ENCODE results near the gene KLC3.

- no peak for TF ChIP-seq CTCF (IDR thresholded peaks at IDR 0.05)
- no peak for TF ChIP-seq POLR2A (IDR thresholded peaks at IDR 0.05)
Observed at GRCh38 chr19:45376045-45376724, 35.6 kb downstream of the KLC3 start.
